PFSK-1 (cell line): ENCODE data around the gene DSN1.

ENCODE experiments used
- FOXP2 ChIP-seq: optimal IDR thresholded peaks from 2 replicates; pipeline ENCODE3; 2011; ENCODE audit warnings: borderline replicate concordance, control low read depth, inconsistent platforms; ENCODE audit not compliant: insufficient read depth; ENCODE audit errors: extremely low read length, extremely low read depth
- POLR2AphosphoS5 ChIP-seq: IDR thresholded peaks from 2 replicates; pipeline ENCODE4 v1.6.1; 2012; ENCODE audit warnings: low read depth, mild to moderate bottlenecking, control low read depth, low read length, moderate library complexity
- REST ChIP-seq, 2 experiments: IDR thresholded peaks; 2 replicates each; pipeline versions ENCODE4 v1.6.1 to v1.8.0; 2011 to 2012; ENCODE audit warnings: low read depth in 2 of 2, low read length in 2 of 2, control low read depth in 1 of 2, inconsistent platforms in 1 of 2, mild to moderate bottlenecking in 1 of 2, moderate library complexity in 1 of 2; ENCODE audit not compliant: insufficient read depth in 1 of 2
- SIN3A ChIP-seq: IDR thresholded peaks from 2 replicates; pipeline ENCODE4 v1.6.1; 2012; ENCODE audit warnings: mild to moderate bottlenecking, low read length, moderate library complexity, borderline replicate concordance; ENCODE audit not compliant: insufficient read depth
- TAF1 ChIP-seq: IDR thresholded peaks from 2 replicates; pipeline ENCODE4 v1.6.1; 2012; ENCODE audit warnings: low read length, control low read depth, borderline replicate concordance; ENCODE audit not compliant: insufficient read depth

The DSN1 gene

DNA sequence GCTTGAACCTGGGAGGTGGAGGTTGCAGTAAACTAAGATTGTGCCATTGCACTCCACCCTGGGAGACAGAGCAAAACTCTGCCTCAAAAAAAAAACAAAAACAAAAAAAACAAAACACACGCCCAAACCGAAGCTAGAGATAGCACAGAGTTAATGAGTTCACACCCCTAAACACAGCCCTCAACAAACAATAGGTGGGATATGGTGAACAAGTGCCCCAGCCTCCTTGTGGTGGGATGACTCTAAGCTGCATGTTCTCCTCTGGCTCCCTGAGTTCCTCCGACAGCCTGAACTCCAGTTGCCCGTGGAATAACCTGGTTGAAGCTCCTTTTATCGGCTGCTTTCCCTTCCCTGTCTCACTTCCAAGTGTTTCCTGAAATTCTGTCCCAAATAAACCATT is 22.1 kb upstream of the DSN1 start:
- TF ChIP-seq POLR2AphosphoS5 (no peak), REST (IDR thresholded peaks at IDR 0.05; ENCODE audit: insufficient read depth in 1 of 2, low read depth in 2 of 2, low read length in 2 of 2) (no peak), SIN3A (no peak), TAF1 (no peak), FOXP2 (no peak)

DNA sequence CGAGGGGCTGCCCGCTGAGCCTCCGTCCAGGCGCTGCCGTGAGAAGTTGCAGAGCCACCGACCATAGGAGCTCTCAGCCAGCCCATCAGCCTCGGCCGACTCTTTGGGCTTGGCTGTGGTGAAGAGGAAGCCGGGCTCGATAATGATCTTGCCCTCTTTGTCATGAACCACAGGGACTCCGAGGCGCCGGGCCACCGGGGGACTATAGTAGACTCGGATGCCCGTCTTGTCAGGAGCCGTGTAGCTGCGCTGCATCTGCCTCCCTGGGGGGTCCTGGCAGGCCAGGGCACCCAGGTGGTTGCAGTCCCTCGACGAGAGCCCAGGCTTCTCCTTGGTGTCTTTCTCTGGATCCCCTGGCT is 20.5 kb upstream of the DSN1 start:
- no peak for TF ChIP-seq REST (IDR thresholded peaks at IDR 0.05; ENCODE audit: insufficient read depth in 1 of 2, low read depth in 2 of 2, low read length in 2 of 2)
- TF ChIP-seq TAF1, result no peak
- TF ChIP-seq SIN3A, result no peak
- no peak for TF ChIP-seq FOXP2
- TF ChIP-seq POLR2AphosphoS5, result no peak

GRCh38 chr20:36793294-36794115 is 19.9 kb upstream of the DSN1 start:
- TF ChIP-seq TAF1 (no peak), REST (IDR thresholded peaks at IDR 0.05; ENCODE audit: insufficient read depth in 1 of 2, low read depth in 2 of 2, low read length in 2 of 2) (no peak), SIN3A (no peak)

- TF ChIP-seq REST (IDR thresholded peaks at IDR 0.05; ENCODE audit: insufficient read depth in 1 of 2, low read depth in 2 of 2, low read length in 2 of 2) (no peak), SIN3A (no peak), POLR2AphosphoS5 (no peak), TAF1 (no peak), FOXP2 (no peak)
Measured at GRCh38 chr20:36792422-36792821, 18.9 kb upstream of the DSN1 start.

DNA sequence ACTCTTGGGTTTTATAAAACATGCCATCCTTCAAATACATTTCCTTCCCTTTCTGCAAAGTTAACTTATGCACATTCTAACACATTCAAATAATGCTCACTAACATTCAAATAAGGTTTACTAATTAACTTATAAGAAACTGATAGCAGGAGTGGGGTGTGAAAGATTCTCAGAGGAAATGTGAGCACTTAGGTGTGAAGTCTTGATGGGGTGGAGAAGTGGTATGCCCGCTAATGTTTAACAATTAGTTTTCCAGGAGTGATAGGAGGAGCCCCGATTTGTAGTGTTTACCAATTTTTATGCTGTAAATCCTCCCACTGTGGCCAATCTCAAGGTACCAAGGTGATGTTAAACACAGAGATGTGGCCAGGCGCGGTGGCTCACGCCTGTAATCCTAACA is 18.3 kb upstream of the DSN1 start:
- TF ChIP-seq TAF1 (no peak), POLR2AphosphoS5 (no peak), REST (IDR thresholded peaks at IDR 0.05; ENCODE audit: insufficient read depth in 1 of 2, low read depth in 2 of 2, low read length in 2 of 2) (no peak)
